HEK293 (cell line): ENCODE measurements around the gene ACTN4.
A peak's percentile ranks its signal among the peaks of the same experiment; 100 is the strongest.

Experiments
- BCL11B ChIP-seq: fragments of 450-650 bp; formaldehyde crosslinking; IDR thresholded peaks from 2 replicates; pipeline ENCODE4 v1.5.1; 2016; ENCODE audit warnings: low read depth, missing biosample characterization, missing genetic modification characterization
- FEZF1 ChIP-seq: fragments of 450-650 bp; formaldehyde crosslinking; IDR thresholded peaks from 2 replicates; pipeline ENCODE4 v1.5.1; 2016; ENCODE audit warnings: missing biosample characterization, missing genetic modification characterization
- GLIS1 ChIP-seq: fragments of 450-650 bp; formaldehyde crosslinking; IDR thresholded peaks from 2 replicates; pipeline ENCODE4 v1.5.1; 2016; ENCODE audit warnings: missing biosample characterization, missing genetic modification characterization
- KLF1 ChIP-seq: fragments of 450-650 bp; formaldehyde crosslinking; IDR thresholded peaks from 2 replicates; pipeline ENCODE4 v1.5.1; 2016; ENCODE audit warnings: missing biosample characterization, missing genetic modification characterization
- KLF10 ChIP-seq: fragments of 450-650 bp; IDR thresholded peaks from 2 replicates; pipeline ENCODE4 v1.5.1; 2018; ENCODE audit warnings: missing biosample characterization, mild to moderate bottlenecking, missing genetic modification characterization
- KLF16 ChIP-seq: fragments of 450-650 bp; formaldehyde crosslinking; IDR thresholded peaks from 2 replicates; pipeline ENCODE4 v1.5.1; 2017; ENCODE audit warnings: missing biosample characterization, missing genetic modification characterization
- MEIS1 ChIP-seq: sonication (generic); formaldehyde crosslinking; IDR thresholded peaks from 2 replicates; pipeline ENCODE4 v1.8.1; 2022; ENCODE audit warnings: missing genetic modification reagents, mild to moderate bottlenecking, borderline replicate concordance
- PRDM1 ChIP-seq: fragments of 450-650 bp; formaldehyde crosslinking; IDR thresholded peaks from 2 replicates; pipeline ENCODE4; 2016; ENCODE audit warnings: missing biosample characterization, missing genetic modification characterization
- SP7 ChIP-seq: fragments of 450-650 bp; formaldehyde crosslinking; IDR thresholded peaks from 2 replicates; pipeline ENCODE4 v1.5.1; 2016; ENCODE audit warnings: missing biosample characterization, missing genetic modification characterization
- TRIM28 ChIP-seq: IDR thresholded peaks from 2 replicates; pipeline ENCODE4 v1.6.1; 2011; ENCODE audit warnings: low read length, control low read depth, borderline replicate concordance
- ZBTB8A ChIP-seq: fragments of 450-650 bp; formaldehyde crosslinking; IDR thresholded peaks from 2 replicates; pipeline ENCODE4 v1.5.1; 2016; ENCODE audit warnings: missing biosample characterization, missing genetic modification characterization
- ZFHX2 ChIP-seq: fragments of 450-650 bp; formaldehyde crosslinking; conservative IDR thresholded peaks from 2 replicates; pipeline ENCODE4 v1.5.1; 2016; ENCODE audit warnings: missing biosample characterization, missing genetic modification characterization
- ZFP37 ChIP-seq: fragments of 450-650 bp; formaldehyde crosslinking; IDR thresholded peaks from 2 replicates; pipeline ENCODE4 v1.5.1; 2016; ENCODE audit warnings: missing biosample characterization, missing genetic modification characterization
- ZFP41 ChIP-seq: fragments of 450-650 bp; formaldehyde crosslinking; IDR thresholded peaks from 2 replicates; pipeline ENCODE4 v1.5.1; 2016; ENCODE audit warnings: missing biosample characterization, missing genetic modification characterization, borderline replicate concordance
- ZIC2 ChIP-seq: fragments of 450-650 bp; formaldehyde crosslinking; IDR thresholded peaks from 2 replicates; pipeline ENCODE4 v1.5.1; 2016; ENCODE audit warnings: missing biosample characterization, missing genetic modification characterization
- ZNF10 ChIP-seq: fragments of 450-650 bp; formaldehyde crosslinking; IDR thresholded peaks from 2 replicates; pipeline ENCODE4 v1.5.1; 2017; ENCODE audit warnings: missing biosample characterization, missing genetic modification characterization
- ZNF146 ChIP-seq: fragments of 450-650 bp; formaldehyde crosslinking; IDR thresholded peaks from 2 replicates; pipeline ENCODE4 v1.5.1; 2016; ENCODE audit warnings: missing biosample characterization, missing genetic modification characterization
- ZNF391 ChIP-seq: fragments of 450-650 bp; formaldehyde crosslinking; IDR thresholded peaks from 2 replicates; pipeline ENCODE4 v1.5.1; 2016; ENCODE audit warnings: low read depth, missing biosample characterization, missing genetic modification characterization, borderline replicate concordance
- ZNF426 ChIP-seq: fragments of 450-650 bp; formaldehyde crosslinking; IDR thresholded peaks from 2 replicates; pipeline ENCODE4 v1.5.1; 2017; ENCODE audit warnings: missing biosample characterization, missing genetic modification characterization, mild to moderate bottlenecking, inconsistent platforms, moderate library complexity
- ZNF555 ChIP-seq: fragments of 450-650 bp; formaldehyde crosslinking; conservative IDR thresholded peaks from 2 replicates; pipeline ENCODE4 v1.5.1; 2017; ENCODE audit warnings: missing biosample characterization, mild to moderate bottlenecking, missing genetic modification characterization, inconsistent platforms
- ZNF558 ChIP-seq: fragments of 450-650 bp; formaldehyde crosslinking; IDR thresholded peaks from 2 replicates; pipeline ENCODE4 v1.5.1; 2016; ENCODE audit warnings: missing biosample characterization, missing genetic modification characterization
- ZNF777 ChIP-seq: fragments of 450-650 bp; formaldehyde crosslinking; IDR thresholded peaks from 2 replicates; pipeline ENCODE4 v1.5.1; 2017; ENCODE audit warnings: missing biosample characterization, missing genetic modification characterization, borderline replicate concordance
- ZNF785 ChIP-seq: fragments of 450-650 bp; formaldehyde crosslinking; IDR thresholded peaks from 2 replicates; pipeline ENCODE4 v1.5.1; 2016; ENCODE audit warnings: missing biosample characterization, missing genetic modification characterization
- TF ChIP-seq, protein P1 (sequence below): fragments of 450-650 bp; formaldehyde crosslinking; IDR thresholded peaks from 2 replicates; pipeline ENCODE4 v1.5.1; 2016; ENCODE audit warnings: missing biosample characterization, missing genetic modification characterization
- TF ChIP-seq, protein P2 (sequence below): fragments of 450-650 bp; formaldehyde crosslinking; IDR thresholded peaks from 2 replicates; pipeline ENCODE4 v1.5.1; 2016; ENCODE audit warnings: missing biosample characterization, missing genetic modification characterization
- TF ChIP-seq, protein P3 (sequence below): fragments of 450-650 bp; formaldehyde crosslinking; IDR thresholded peaks from 2 replicates; pipeline ENCODE4 v1.5.1; 2016; ENCODE audit warnings: missing biosample characterization, missing genetic modification characterization
- TF ChIP-seq, protein P4 (sequence below): fragments of 450-650 bp; formaldehyde crosslinking; IDR thresholded peaks from 2 replicates; pipeline ENCODE4 v1.5.1; 2016; ENCODE audit warnings: missing biosample characterization, missing genetic modification characterization, borderline replicate concordance
- TF ChIP-seq, protein P5 (sequence below): fragments of 450-650 bp; formaldehyde crosslinking; IDR thresholded peaks from 2 replicates; pipeline ENCODE4 v1.5.1; 2016; ENCODE audit warnings: missing biosample characterization, missing genetic modification characterization
- TF ChIP-seq, protein P6 (sequence below): fragments of 450-650 bp; formaldehyde crosslinking; IDR thresholded peaks from 2 replicates; pipeline ENCODE4 v1.5.1; 2016; ENCODE audit warnings: missing biosample characterization, missing genetic modification characterization

ACTN4 gene

DNA sequence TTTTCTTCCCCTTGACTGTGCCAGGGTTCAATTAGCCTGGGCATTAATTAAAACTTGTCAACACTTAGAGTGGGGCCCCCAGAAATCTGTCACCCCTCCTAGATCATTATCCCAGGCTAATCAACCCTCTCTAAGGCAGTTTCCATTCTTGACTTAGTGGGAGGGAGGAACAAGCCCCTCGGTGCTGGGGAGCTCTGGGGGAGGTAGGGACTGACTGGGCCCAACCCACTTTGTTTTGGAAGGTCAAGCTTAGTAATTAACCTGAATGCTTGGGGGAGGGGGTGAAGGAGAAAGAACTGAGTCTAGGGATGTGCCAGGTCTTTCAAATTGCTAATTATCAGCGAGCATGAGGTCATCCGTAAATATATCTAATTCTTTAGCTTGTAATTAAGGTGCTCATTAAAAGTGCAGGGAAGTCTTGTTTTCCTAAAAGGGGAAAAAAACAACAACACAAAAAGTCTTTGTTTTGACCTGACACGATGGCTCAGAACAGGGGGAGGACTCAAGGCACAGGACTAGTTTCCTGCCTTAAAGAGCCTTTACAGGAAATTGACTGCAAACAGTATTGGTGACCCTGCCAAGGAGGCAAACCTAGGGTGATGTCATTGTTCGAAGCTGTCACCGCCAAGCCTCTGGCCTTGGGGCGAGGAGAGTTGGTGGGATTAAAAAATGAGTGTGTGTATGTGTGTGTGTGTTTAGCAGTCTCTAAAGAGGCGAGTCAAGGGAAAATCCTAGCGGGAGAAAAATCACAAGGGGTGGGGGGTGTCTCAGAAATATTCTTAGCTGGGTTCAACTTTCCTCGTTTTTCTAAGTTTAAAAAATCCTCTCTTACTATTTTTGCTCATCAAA lies 19.4 kb downstream of the ACTN4 start (continued):
- TF ChIP-seq, protein P1, sequence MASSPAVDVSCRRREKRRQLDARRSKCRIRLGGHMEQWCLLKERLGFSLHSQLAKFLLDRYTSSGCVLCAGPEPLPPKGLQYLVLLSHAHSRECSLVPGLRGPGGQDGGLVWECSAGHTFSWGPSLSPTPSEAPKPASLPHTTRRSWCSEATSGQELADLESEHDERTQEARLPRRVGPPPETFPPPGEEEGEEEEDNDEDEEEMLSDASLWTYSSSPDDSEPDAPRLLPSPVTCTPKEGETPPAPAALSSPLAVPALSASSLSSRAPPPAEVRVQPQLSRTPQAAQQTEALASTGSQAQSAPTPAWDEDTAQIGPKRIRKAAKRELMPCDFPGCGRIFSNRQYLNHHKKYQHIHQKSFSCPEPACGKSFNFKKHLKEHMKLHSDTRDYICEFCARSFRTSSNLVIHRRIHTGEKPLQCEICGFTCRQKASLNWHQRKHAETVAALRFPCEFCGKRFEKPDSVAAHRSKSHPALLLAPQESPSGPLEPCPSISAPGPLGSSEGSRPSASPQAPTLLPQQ = peak; percentile 96
- TF ChIP-seq ZNF426 (tag by site-specific recombination) (no peak), ZNF10 (tag by site-specific recombination) (0 out of 2 replicates have a peak, but pooled peaks have one; percentile 44), ZFP37 (tag by site-specific recombination) (peak; percentile 9; the same call in 1 of the 2 replicates), ZNF785 (tag by site-specific recombination) (0 out of 2 replicates have a peak, but pooled peaks have one; percentile 30), ZFHX2 (tag by site-specific recombination) (peak; percentile 49), ZNF777 (tag by site-specific recombination) (no peak), ZFP41 (tag by site-specific recombination) (no peak), SP7 (tag by site-specific recombination) (peak; percentile 100), GLIS1 (tag by site-specific recombination) (peak; percentile 100), ZNF558 (tag by site-specific recombination) (peak; percentile 85), PRDM1 (tag by site-specific recombination) (peak; percentile 97), ZBTB8A (peak; percentile 71), ZNF391 (tag by site-specific recombination) (peak; percentile 93), FEZF1 (tag by site-specific recombination) (peak; percentile 87), KLF16 (tag by site-specific recombination) (peak; percentile 90; the same call in 1 of the 2 replicates), ZNF146 (tag by site-specific recombination) (no peak), ZNF555 (tag by site-specific recombination) (no peak), ZIC2 (tag by site-specific recombination) (peak; percentile 45; the same call in 1 of the 2 replicates), MEIS1 (CRISPR knock-in tag) (no peak), BCL11B (peak; percentile 91), KLF1 (tag by site-specific recombination) (peak; percentile 80), KLF10 (tag by site-specific recombination) (peak; percentile 77), TRIM28 (peak; percentile 90)
- TF ChIP-seq, protein P2, sequence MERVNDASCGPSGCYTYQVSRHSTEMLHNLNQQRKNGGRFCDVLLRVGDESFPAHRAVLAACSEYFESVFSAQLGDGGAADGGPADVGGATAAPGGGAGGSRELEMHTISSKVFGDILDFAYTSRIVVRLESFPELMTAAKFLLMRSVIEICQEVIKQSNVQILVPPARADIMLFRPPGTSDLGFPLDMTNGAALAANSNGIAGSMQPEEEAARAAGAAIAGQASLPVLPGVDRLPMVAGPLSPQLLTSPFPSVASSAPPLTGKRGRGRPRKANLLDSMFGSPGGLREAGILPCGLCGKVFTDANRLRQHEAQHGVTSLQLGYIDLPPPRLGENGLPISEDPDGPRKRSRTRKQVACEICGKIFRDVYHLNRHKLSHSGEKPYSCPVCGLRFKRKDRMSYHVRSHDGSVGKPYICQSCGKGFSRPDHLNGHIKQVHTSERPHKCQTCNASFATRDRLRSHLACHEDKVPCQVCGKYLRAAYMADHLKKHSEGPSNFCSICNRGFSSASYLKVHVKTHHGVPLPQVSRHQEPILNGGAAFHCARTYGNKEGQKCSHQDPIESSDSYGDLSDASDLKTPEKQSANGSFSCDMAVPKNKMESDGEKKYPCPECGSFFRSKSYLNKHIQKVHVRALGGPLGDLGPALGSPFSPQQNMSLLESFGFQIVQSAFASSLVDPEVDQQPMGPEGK (tag by site-specific recombination) = peak; percentile 78
- TF ChIP-seq, protein P3, sequence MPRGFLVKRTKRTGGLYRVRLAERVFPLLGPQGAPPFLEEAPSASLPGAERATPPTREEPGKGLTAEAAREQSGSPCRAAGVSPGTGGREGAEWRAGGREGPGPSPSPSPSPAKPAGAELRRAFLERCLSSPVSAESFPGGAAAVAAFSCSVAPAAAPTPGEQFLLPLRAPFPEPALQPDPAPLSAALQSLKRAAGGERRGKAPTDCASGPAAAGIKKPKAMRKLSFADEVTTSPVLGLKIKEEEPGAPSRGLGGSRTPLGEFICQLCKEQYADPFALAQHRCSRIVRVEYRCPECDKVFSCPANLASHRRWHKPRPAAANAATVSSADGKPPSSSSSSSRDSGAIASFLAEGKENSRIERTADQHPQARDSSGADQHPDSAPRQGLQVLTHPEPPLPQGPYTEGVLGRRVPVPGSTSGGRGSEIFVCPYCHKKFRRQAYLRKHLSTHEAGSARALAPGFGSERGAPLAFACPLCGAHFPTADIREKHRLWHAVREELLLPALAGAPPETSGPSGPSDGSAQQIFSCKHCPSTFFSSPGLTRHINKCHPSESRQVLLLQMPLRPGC (tag by site-specific recombination) = peak; percentile 94
- TF ChIP-seq, protein P4, sequence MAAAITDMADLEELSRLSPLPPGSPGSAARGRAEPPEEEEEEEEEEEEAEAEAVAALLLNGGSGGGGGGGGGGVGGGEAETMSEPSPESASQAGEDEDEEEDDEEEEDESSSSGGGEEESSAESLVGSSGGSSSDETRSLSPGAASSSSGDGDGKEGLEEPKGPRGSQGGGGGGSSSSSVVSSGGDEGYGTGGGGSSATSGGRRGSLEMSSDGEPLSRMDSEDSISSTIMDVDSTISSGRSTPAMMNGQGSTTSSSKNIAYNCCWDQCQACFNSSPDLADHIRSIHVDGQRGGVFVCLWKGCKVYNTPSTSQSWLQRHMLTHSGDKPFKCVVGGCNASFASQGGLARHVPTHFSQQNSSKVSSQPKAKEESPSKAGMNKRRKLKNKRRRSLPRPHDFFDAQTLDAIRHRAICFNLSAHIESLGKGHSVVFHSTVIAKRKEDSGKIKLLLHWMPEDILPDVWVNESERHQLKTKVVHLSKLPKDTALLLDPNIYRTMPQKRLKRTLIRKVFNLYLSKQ (tag by site-specific recombination) = no peak
- TF ChIP-seq, protein P5, sequence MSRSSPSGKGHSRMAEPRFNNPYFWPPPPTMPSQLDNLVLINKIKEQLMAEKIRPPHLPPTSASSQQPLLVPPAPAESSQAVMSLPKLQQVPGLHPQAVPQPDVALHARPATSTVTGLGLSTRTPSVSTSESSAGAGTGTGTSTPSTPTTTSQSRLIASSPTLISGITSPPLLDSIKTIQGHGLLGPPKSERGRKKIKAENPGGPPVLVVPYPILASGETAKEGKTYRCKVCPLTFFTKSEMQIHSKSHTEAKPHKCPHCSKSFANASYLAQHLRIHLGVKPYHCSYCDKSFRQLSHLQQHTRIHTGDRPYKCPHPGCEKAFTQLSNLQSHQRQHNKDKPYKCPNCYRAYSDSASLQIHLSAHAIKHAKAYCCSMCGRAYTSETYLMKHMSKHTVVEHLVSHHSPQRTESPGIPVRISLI = peak; percentile 96
- TF ChIP-seq, protein P6, sequence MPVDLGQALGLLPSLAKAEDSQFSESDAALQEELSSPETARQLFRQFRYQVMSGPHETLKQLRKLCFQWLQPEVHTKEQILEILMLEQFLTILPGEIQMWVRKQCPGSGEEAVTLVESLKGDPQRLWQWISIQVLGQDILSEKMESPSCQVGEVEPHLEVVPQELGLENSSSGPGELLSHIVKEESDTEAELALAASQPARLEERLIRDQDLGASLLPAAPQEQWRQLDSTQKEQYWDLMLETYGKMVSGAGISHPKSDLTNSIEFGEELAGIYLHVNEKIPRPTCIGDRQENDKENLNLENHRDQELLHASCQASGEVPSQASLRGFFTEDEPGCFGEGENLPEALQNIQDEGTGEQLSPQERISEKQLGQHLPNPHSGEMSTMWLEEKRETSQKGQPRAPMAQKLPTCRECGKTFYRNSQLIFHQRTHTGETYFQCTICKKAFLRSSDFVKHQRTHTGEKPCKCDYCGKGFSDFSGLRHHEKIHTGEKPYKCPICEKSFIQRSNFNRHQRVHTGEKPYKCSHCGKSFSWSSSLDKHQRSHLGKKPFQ = peak; percentile 62
